ENCODE data around the gene FER. TPM values are rescaled to one million over a fixed set of nuclear protein-coding genes. Genes with fewer than 3 reads are reported as not detected.

Gene FER
- total and polyA plus RNA-seq, 2 of the 8 experiments (the other 6 are each of a cell fraction or from before 2014, with no cell fraction given): 1.3 to 15.8 TPM

- TF ChIP-seq CTCF (IDR thresholded peaks at IDR 0.05; ENCODE audit: control extremely low read depth in 1 of 3, insufficient read depth in 1 of 3, low read depth in 1 of 3, low read length in 3 of 3) (no peak), SP4 (IDR thresholded peaks at IDR 0.05; ENCODE audit: low read length) (no peak), POU5F1 (IDR thresholded peaks at IDR 0.05; ENCODE audit: low read depth, low read length) (no peak), SP1 (IDR thresholded peaks at IDR 0.05; ENCODE audit: low read depth, low read length) (no peak)
These were observed 46.8 kb upstream of the FER start (continued) for GRCh38 chr5:108700930-108701329.
